SK-N-MC (cell line): ENCODE measurements around the gene GPN2.

Experiments used
- EZH2 ChIP-seq: fragments of 200-600 bp; sonication (generic); IDR thresholded peaks from one replicate; pipeline ENCODE4 v1.6.1; 2017; ENCODE audit warnings: antibody characterized with exemption
- FOXP2 ChIP-seq: optimal IDR thresholded peaks from 2 replicates; pipeline ENCODE3; 2011; ENCODE audit warnings: mild to moderate bottlenecking, moderate library complexity; ENCODE audit not compliant: insufficient read depth; ENCODE audit errors: extremely low read length, control extremely low read depth
- POLR2AphosphoS5 ChIP-seq: IDR thresholded peaks from 2 replicates; pipeline ENCODE4 v1.6.1; 2012; ENCODE audit warnings: mild to moderate bottlenecking, low read depth, low read length, borderline replicate concordance

DNA sequence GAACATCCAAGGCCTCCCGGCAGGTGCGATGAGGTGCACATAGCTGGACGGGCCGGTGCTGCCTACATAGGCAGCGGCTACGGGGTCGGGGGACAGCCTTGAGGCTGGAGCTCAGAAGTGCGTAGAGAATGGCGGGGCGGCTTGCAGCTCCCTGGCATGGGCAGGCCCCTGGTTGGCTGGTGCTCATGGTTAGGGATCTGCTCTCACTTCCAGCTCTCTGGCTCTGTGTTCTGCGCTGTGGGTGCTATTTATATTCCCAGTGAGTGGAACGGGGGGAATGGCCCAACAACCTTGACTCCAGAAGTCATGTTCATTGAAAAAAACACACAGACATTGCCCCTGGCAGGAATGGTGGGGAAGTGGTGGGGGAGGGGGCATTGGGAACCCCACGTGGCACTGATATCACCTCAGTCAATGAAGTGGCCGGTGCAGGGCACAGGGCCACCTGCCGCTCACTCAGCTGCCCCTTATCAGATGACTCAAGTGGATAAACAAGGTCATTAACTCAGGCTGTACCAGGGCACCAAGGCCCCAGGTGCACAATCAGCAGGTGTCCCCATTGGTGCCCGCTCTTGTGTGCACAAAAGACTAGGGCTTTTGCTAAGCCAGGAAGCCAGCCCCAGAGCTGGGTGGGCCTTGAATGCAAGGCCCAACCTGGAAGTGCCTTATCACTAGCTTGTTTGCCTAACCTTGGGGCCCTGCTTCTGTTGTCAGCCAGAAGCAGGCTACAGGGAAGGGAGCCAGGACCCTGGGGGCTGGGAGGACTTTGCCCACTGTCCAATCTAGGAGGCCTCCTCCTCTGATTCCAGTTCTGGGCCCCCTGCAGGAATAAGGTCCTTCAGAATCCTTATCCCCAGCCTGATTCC is 23.9 kb upstream of the GPN2 start, which contains the start of gene NR0B2:
- TF ChIP-seq POLR2AphosphoS5 (no peak), EZH2 (no peak), FOXP2 (no peak)
